Heart left ventricle (tissue), 13 donors: Measurements from ENCODE around the gene ATP1A2.

ENCODE experiments used
- POLR2A ChIP-seq, 2 donors: fragments of 450-650 bp; IDR thresholded peaks; one replicate each; pipeline ENCODE4 v1.6.1; 2017; ENCODE audit warnings: antibody characterized with exemption in 2 of 2, mild to moderate bottlenecking in 2 of 2, moderate library complexity in 2 of 2
- TF ChIP-seq, protein P1 (sequence below), 12 donors: fragments of 200-600 bp; sonication (generic) in 4 of 12; IDR thresholded peaks; one replicate each; pipeline versions ENCODE4 v1.5.0 to v1.8.0; 2018 to 2022; ENCODE audit warnings: antibody characterized with exemption in 12 of 12, mild to moderate bottlenecking in 5 of 12
- donor health status: ischemic (EF 13 %, LVEDD 7.1; RV severe dilation, severe dysfunction).
- donor health status: DM: no; HTN: yes; CAD: no.
- donor health status: DM: no; HTN: no; CAD: no.
- donor health status: ischemic (EF 25% LVEDD 6.9; RV normal size, moderate dysfunction).
- donor health status: ischemic (EF 25% LVEDD 5.7; RV mildly dilated, moderate dysfunction).
- donor health status: ischemic (EF 35%, LVEDD 5.7; RV mildly dilated, moderate dysfunction).
- donor health status: nonischemic (EF 11% LVEDD 7.7; RV severe dilation, severe dysfunction).
- donor health status: DM: yes; HTN: yes; CAD: no.
- donor health status: PGD.
- donor health status: ischemic (EF 29% LVEDD 5.4; RV normal size, mild dysfunction).
- donor health status: nonischemic (EF 23%, LVEDD 6.1; RV moderate dilation, normal function).

DNA sequence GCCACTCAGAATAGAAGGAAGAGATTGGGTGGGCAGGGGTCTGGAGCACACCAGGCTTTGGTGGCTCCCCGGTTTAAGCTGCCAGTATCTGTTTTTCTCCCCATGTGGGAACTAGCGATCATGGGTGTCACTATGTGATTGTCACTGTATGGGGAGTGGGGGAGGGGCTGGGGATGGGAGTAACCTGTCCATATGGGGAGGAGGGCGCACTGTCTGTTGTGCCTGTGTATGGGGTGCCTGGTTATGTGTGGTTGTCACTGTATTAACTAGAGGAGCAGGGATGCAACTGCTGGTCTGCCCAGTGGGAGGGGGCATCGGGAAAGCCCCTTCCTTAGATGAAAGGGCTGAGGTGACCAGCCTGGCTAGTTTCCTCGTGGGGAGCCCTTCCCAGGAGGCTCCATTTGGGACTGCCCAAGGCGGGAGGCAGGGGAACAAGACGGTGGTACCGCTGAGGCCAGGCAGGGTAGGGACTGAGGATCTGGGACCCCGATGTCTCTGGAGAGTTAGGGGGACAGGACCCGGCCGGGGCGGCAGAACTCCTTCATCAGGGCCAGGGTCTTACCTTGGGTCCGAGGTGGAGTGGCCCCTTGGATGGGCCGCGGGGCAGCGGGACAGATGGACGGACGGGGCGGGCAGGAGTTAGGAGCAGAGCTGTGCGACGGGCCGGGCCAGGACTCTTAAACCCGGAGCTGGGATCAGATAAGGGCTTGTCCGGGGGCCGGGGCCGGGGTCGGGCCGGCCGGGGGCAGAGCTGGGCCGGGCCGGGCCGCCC lies 45.9 kb upstream of the ATP1A2 start, which contains the start of gene KCNJ10:
- TF ChIP-seq, protein P1, sequence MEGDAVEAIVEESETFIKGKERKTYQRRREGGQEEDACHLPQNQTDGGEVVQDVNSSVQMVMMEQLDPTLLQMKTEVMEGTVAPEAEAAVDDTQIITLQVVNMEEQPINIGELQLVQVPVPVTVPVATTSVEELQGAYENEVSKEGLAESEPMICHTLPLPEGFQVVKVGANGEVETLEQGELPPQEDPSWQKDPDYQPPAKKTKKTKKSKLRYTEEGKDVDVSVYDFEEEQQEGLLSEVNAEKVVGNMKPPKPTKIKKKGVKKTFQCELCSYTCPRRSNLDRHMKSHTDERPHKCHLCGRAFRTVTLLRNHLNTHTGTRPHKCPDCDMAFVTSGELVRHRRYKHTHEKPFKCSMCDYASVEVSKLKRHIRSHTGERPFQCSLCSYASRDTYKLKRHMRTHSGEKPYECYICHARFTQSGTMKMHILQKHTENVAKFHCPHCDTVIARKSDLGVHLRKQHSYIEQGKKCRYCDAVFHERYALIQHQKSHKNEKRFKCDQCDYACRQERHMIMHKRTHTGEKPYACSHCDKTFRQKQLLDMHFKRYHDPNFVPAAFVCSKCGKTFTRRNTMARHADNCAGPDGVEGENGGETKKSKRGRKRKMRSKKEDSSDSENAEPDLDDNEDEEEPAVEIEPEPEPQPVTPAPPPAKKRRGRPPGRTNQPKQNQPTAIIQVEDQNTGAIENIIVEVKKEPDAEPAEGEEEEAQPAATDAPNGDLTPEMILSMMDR (IDR thresholded peaks at IDR 0.05), result no peak
- TF ChIP-seq POLR2A (IDR thresholded peaks at IDR 0.05), result no peak
